Aorta (tissue), 5 donors: Measurements from ENCODE around the gene OBI1. TPM values are rescaled to one million over a fixed set of nuclear protein-coding genes. Genes with fewer than 3 reads are reported as not detected.

Source experiments
- ATAC-seq: fragments of 200-7000 bp; cut with Tn5 transposase; one replicate; pipeline ENCODE4 v1.9.1; 2022; ENCODE audit warnings: moderate library complexity; ENCODE audit not compliant: low FRiP score
- DNase-seq, 2 donors: peaks; one replicate each; pipeline ENCODE4 v3.0.0-alpha.2; 2020
- H3K27ac ChIP-seq, 2 donors: one replicate each; pipeline ENCODE4 v1.5.1; 2013; ENCODE audit warnings: low read length in 2 of 2, mild to moderate bottlenecking in 2 of 2, moderate library complexity in 2 of 2, control low read depth in 1 of 2, inconsistent platforms in 1 of 2, low read depth in 1 of 2
- H3K27me3 ChIP-seq, 2 donors: one replicate each; pipeline ENCODE4 v1.6.1; 2013; ENCODE audit warnings: control low read depth in 1 of 2, low read length in 1 of 2, mild to moderate bottlenecking in 1 of 2, moderate library complexity in 1 of 2; ENCODE audit not compliant: insufficient read depth in 2 of 2, control insufficient read depth in 1 of 2
- H3K36me3 ChIP-seq, 2 donors: one replicate each; pipeline ENCODE4 v1.6.1; 2013; ENCODE audit warnings: control low read depth in 1 of 2, low read length in 1 of 2, mild to moderate bottlenecking in 1 of 2; ENCODE audit not compliant: insufficient read depth in 2 of 2, control insufficient read depth in 1 of 2
- H3K4me1 ChIP-seq, 2 donors: one replicate each; pipeline ENCODE4 v1.6.1; 2013; ENCODE audit warnings: low read length in 2 of 2, control low read depth in 1 of 2, mild to moderate bottlenecking in 1 of 2, moderate library complexity in 1 of 2; ENCODE audit not compliant: insufficient read depth in 2 of 2, control insufficient read depth in 1 of 2
- H3K4me3 ChIP-seq, 2 donors: one replicate each; pipeline ENCODE4 v1.5.1; 2013; ENCODE audit warnings: low read length in 2 of 2, control low read depth in 1 of 2, mild to moderate bottlenecking in 1 of 2
- H3K9me3 ChIP-seq: one replicate; pipeline ENCODE4 v1.6.1; 2013; ENCODE audit warnings: mild to moderate bottlenecking, low read length; ENCODE audit not compliant: control insufficient read depth
- WGBS, 2 donors: extraction: QIAGEN DNeasy Blood & Tissue Kit; methylation state at CpG; one replicate each; pipeline ENCODE4 v1.1.7; 2013; 5-methylcytosine and 5-hydroxymethylcytosine counted together
- intact Hi-C, 2 donors: fragments of 100-400 bp; cut with DNase I; formaldehyde crosslinking; loops; one replicate each; pipeline versions ENCODE4 v1.14.2 to v1.15.0; 2022
- long read RNA-seq, 2 donors: library from polyadenylated mRNA; unstranded; transcript quantifications; one replicate each; pipeline ENCODE4 v2.0.0, GENCODE V29; 2020 to 2021
- polyA plus RNA-seq, 2 donors: library from polyadenylated mRNA; stranded (reverse); fragments of 200-250 nt; gene quantifications; one replicate each; pipeline ENCODE4 v1.2.3, GENCODE V29; 2013
- total RNA-seq, 2 donors: library from RNA; stranded (reverse); fragmentation: NEBNext Ultra II Directional; extraction: Animal tissue kit (Norgen Biotek cat#: 25700); gene quantifications; one replicate each; pipeline ENCODE4 v1.2.1, GENCODE V29; 2021
- donor health status: healthy with polysubstance abuse.
- donor health status: Bipolar disorder and iron deficiency.
- donor health status: DM: no; HTN: no; CAD: no.
- donor health status: DM: no; HTN: no; CAD: no.
- donor health status: DM: yes; HTN: yes; CAD: no.

Gene OBI1, protein sequence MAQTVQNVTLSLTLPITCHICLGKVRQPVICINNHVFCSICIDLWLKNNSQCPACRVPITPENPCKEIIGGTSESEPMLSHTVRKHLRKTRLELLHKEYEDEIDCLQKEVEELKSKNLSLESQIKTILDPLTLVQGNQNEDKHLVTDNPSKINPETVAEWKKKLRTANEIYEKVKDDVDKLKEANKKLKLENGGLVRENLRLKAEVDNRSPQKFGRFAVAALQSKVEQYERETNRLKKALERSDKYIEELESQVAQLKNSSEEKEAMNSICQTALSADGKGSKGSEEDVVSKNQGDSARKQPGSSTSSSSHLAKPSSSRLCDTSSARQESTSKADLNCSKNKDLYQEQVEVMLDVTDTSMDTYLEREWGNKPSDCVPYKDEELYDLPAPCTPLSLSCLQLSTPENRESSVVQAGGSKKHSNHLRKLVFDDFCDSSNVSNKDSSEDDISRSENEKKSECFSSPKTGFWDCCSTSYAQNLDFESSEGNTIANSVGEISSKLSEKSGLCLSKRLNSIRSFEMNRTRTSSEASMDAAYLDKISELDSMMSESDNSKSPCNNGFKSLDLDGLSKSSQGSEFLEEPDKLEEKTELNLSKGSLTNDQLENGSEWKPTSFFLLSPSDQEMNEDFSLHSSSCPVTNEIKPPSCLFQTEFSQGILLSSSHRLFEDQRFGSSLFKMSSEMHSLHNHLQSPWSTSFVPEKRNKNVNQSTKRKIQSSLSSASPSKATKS
- total RNA-seq (10 to 100 TPM in 1 of 2 donors, 1 to 10 TPM in 1; 7.9 to 10.7 TPM), polyA plus RNA-seq (1 to 10 TPM; 3.7 to 5.4 TPM)
- long read RNA-seq, donor 1, transcript RNF219-201 (6 exons, 3,529 nt): major isoform, 7 of 15 reads
- long read RNA-seq, donor 1, partial matches to known transcripts: 1 of 15 reads
- long read RNA-seq, donor 1, other reads (novel, unspliced or antisense): 7 of 15 reads
- long read RNA-seq, donor 2, transcript RNF219-201 (6 exons, 3,529 nt): major isoform, 8 of 12 reads
- long read RNA-seq, donor 2, partial matches to known transcripts: 1 of 12 reads
- long read RNA-seq, donor 2, other reads (novel, unspliced or antisense): 3 of 12 reads

DNA sequence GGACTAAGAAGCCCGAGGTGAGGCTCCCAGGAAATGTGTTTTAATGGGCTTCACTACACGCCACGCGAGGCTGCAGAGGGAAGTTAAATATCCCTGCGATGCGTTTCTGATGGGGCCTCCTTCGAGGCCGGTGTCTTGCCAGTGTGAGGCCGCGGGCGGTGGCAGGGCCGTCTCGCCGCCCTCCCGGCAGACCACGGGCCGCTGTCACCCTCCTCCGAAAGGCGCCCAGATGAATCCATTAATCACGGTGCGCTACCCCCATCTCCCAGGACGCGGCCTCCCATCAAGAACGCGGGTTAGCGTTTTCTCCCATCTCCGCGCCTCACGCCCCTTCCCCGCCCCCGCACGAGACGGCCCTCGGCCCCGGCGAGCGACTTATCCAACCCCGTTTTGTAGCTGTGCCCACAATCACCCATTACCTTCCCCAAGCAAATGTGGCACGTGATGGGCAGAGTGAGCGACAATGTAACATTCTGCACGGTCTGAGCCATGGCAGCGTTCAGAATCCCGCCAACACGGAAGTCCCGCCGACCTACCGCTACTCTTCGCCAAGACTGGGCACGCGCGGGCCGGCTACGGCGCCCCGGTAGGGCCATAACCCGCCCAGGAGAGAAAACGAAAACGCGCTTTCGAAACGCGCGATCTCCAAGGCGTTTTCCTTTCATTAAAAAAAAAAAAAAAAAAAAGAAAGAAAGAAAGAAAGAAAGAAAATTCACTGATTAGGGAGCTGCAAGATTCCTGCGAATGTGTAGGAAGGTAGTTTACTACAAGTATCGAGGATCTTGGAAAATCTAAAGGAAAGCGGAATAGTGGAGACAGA is at the start of gene OBI1:
Gene OBI1 (minus strand): TSS at position 526 of the 820 bp plus-strand sequence. CDS start 35 bp downstream, at position 491.
- peak; percentile 94 to 97 for DNase-seq

DNA sequence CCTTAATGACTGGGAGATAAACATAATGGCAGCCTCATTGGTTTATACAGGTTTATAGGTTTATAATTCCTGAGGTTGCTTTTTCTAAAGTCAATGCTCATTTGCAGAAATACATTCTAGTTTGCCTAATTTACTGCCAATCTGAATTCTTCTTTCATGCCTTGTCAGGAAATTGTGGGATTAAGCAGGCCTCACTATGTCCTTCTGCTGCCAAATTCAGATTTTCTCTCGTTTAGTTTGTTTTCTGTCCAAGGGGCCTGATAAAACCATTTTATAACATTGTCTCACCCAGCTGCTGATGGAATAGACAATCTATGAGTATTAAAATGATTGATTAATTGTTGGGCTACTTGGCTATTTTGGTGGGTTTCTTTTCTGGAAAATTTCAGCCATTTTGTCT is 42.4 kb upstream of the OBI1 start:
- ATAC-seq (no peak), DNase-seq (no peak)
- no peak overlapping the region for H3K4me3 ChIP-seq
- H3K36me3 ChIP-seq: no peaks in the 10 kb centered on the region
- no peaks in the 10 kb centered on the region for H3K4me1 ChIP-seq
- intact Hi-C loops: no loop called here
- no peaks in the 10 kb centered on the region for H3K9me3 ChIP-seq
- no peaks in the 10 kb centered on the region for H3K27me3 ChIP-seq
- WGBS, 2 donors: 0 to 7% methylated on average over 1 of the region's 1 CpG
- H3K27ac ChIP-seq: no peak overlapping the region

More for the DNA sequence above, at the start of gene OBI1:
- Histone ChIP-seq H3K27ac (no peak within 1 kb of the TSS), H3K4me3 (peak within 1 kb of the TSS; percentile 62 to 96), H3K36me3 (no peaks in the 10 kb centered on the region), H3K9me3 (no peaks in the 10 kb centered on the region), H3K27me3 (no peaks in the 10 kb centered on the region), H3K4me1 (peaks cover 0 to 2% of the 10 kb centered on the region in 2 donors)
- peak; percentile 99 for ATAC-seq
- 0 to 1% methylated on average over 67 of the region's 67 CpGs for WGBS, 2 donors
- intact Hi-C loops: loop anchor here in 1 of 2 donors (10.0 kb wide), 1 partner anchor 54 kb away; the partner anchor contains the start of gene POU4F1

DNA sequence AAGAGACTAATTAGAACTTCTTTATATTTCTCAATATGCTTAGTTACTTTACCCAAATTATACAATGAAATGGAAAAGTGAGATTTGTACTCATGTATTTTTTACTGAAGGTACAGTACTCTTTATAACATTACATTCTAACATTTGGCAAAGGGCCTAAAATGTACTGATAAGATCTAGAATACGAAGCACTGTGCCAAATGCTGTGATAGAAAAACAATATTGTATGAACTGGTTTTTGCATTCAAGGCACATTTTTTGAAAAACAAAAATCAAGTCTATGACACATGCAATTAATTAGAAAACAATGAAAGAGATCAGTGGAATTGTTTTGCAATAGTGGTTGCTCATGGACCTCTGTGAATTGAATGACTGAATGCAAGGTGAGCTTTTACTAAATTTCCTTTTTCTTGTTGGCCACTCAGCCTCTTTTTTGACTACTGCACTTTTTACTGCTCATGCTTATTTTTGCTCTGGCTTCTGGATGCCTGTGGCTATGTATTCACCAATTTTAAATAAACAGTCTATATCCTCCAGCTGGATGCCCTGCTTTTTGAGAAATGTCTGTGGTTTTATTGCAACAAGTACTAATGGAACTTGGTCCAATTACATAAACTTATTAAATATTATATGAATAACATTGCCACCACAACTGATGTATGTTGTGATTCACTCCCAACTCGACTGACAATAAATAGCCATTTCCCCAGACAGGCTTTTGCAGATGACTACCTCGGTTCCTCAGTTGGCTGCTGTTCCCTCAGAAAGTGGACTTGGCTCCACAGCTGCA is 41.4 kb upstream of the OBI1 start:
- H3K36me3 ChIP-seq: no peaks in the 10 kb centered on the region
- WGBS, 2 donors: 34 to 44% methylated on average over 3 of the region's 3 CpGs
- intact Hi-C loops: no loop called here

DNA sequence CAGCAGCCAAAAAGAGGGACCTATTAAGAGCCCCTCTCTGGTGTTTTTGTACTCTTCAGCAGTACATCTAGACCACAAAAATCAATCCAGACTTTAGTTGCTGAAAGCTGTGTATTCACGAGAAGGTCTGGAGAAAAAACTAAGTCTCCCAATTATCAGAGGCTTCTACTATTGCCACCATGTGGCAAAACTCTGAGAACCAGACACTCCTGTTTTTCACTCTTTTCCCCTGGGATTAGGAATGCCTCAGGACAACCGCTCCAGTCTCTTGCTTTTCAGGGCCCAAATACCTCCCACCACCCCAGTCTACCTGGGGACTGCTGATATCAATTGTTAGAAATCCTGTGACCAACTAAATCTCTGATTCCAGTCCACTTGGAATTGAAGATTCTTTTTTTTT is 30.1 kb upstream of the OBI1 start:
- no peak overlapping the region for H3K4me3 ChIP-seq
- intact Hi-C loops: no loop called here
- no peaks in the 10 kb centered on the region for H3K36me3 ChIP-seq
- ATAC-seq: no peak
- DNase-seq: no peak
- H3K27me3 ChIP-seq: no peaks in the 10 kb centered on the region
- no peaks in the 10 kb centered on the region for H3K4me1 ChIP-seq
- H3K9me3 ChIP-seq: peaks cover 1% of the 10 kb centered on the region
- 22 to 26% methylated on average over 2 of the region's 2 CpGs for WGBS, 2 donors
- H3K27ac ChIP-seq: no peak overlapping the region

More for the DNA sequence above, 41.4 kb upstream of the OBI1 start:
- H3K27ac ChIP-seq: no peak overlapping the region
- no peak for ATAC-seq
- H3K27me3 ChIP-seq: no peaks in the 10 kb centered on the region
- no peak for DNase-seq
- H3K9me3 ChIP-seq: no peaks in the 10 kb centered on the region
- no peak overlapping the region for H3K4me3 ChIP-seq
- H3K4me1 ChIP-seq: no peaks in the 10 kb centered on the region

DNA sequence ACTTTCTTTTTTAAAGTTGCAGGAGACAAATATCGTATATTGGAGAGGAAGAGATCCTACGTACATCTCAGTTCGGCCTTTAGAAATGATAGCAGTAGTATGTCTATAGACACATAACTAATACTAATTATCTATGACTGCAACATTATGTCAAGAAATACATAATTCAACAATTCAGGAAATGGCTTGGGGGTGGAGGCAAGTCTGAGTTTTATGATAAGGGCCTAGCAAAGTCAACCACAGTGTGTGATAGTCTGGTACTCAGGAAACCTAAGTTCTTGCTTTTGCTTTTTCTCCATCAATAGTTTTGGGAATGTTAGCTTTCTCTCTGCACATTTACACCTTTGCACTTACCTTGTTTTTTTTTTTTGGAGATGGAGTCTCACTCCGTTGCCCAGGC is 27.5 kb upstream of the OBI1 start:
- 88 to 90% methylated on average over 4 of the region's 4 CpGs for WGBS, 2 donors
- intact Hi-C loops: no loop called here
- ATAC-seq: no peak

DNA sequence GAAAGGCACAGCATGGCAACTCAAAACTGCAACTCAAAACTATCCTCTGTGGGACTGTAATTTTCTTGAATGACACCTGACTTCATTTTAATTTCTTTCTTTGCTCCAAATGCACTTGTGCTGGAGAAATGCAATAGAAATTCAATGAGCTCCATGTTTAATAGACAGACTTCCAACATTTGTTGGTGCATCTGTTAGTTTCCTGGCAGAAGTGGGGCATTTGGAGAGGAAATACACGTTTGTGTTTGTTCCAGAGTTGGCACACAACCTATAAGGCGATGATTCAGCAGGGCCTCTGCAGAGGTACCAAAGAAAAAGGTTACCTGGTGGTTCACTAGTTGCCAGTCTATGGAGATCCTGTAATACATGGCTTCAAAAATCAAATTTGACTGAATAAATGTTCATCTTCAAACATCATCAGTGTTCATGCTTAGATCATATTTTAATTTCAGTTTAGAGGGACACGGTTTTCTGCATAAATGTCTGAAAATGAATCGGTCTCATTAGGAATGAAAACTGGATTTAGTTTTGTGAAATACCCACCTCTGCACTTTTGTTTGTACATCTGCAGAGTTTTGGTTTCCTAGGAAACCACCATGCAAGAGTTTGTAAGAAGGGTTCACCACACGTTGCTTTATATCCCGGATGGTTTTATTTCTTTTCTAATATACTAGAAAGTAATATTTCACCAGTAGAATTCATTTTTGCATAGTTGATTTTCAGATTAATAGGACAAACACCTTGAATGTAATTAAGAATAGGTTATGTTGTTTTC is 21.8 kb upstream of the OBI1 start:
- ATAC-seq (no peak), DNase-seq (no peak)
- Histone ChIP-seq H3K4me1 (no peaks in the 10 kb centered on the region), H3K27me3 (no peaks in the 10 kb centered on the region), H3K36me3 (no peaks in the 10 kb centered on the region), H3K4me3 (no peak overlapping the region), H3K9me3 (peaks cover 5% of the 10 kb centered on the region), H3K27ac (no peak overlapping the region)
- intact Hi-C loops: no loop called here
- WGBS, 2 donors: 31 to 37% methylated on average over 6 of the region's 6 CpGs

More for the DNA sequence above, 27.5 kb upstream of the OBI1 start:
- Histone ChIP-seq H3K27ac (no peak overlapping the region), H3K27me3 (no peaks in the 10 kb centered on the region), H3K9me3 (peaks cover 5% of the 10 kb centered on the region), H3K4me3 (no peak overlapping the region), H3K4me1 (no peaks in the 10 kb centered on the region), H3K36me3 (no peaks in the 10 kb centered on the region)
- no peak for DNase-seq

DNA sequence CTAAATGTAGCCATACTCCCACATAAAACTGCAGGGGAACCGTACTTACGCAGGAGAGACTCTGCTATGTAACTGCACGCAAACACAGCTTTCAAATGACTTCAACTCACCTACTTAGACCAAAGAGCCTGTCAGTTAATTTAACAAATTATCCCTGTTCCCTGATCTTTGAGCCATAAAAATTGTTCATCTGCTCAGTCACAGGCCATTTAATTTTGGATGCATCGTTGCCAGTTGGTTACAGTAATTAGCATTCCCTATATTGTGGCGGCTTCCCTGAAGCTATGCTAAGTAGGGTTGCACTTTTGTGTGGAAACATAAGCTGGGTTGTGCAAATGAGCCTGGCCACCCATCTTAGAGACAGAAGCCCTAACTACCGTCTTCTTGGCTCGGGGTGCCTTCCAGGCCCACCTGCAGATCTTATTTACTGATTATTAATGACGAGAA is 21.2 kb upstream of the OBI1 start:
- intact Hi-C loops: no loop called here
- Histone ChIP-seq H3K4me3 (no peak overlapping the region), H3K27ac (no peak overlapping the region), H3K9me3 (peaks cover 5% of the 10 kb centered on the region), H3K4me1 (no peaks in the 10 kb centered on the region), H3K36me3 (no peaks in the 10 kb centered on the region), H3K27me3 (no peaks in the 10 kb centered on the region)
- DNase-seq (no peak), ATAC-seq (no peak)
- 49 to 59% methylated on average over 8 of the region's 8 CpGs for WGBS, 2 donors
